Endothelial cell (in vitro differentiated cells): ENCODE data around the gene CTNND2. TPM values are rescaled to one million over a fixed set of nuclear protein-coding genes. Genes with fewer than 3 reads are reported as not detected.

ENCODE experiments used
- DNase-seq: peaks from one replicate; pipeline ENCODE4 v3.0.0; 2021; ENCODE audit warnings: low spot score
- H3K27ac Mint-ChIP-seq: one replicate; pipeline ENCODE4 v1.8.0; 2021; ENCODE audit warnings: mixed read lengths, inconsistent platforms; ENCODE audit not compliant: unreplicated experiment
- H3K27me3 Mint-ChIP-seq: one replicate; pipeline ENCODE4 v1.8.0; 2021; ENCODE audit warnings: mild to moderate bottlenecking, moderate library complexity, mixed read lengths, inconsistent platforms; ENCODE audit not compliant: unreplicated experiment
- H3K36me3 Mint-ChIP-seq: one replicate; pipeline ENCODE4 v1.8.0; 2021; ENCODE audit warnings: mild to moderate bottlenecking, low read depth, mixed read lengths, inconsistent platforms; ENCODE audit not compliant: unreplicated experiment
- H3K4me1 Mint-ChIP-seq: one replicate; pipeline ENCODE4 v1.8.0; 2021; ENCODE audit warnings: mild to moderate bottlenecking, mixed read lengths, inconsistent platforms; ENCODE audit not compliant: unreplicated experiment
- H3K4me3 Mint-ChIP-seq: one replicate; pipeline ENCODE4 v1.8.0; 2021; ENCODE audit warnings: mild to moderate bottlenecking, mixed read lengths, inconsistent platforms; ENCODE audit not compliant: unreplicated experiment
- H3K9me3 Mint-ChIP-seq: one replicate; pipeline ENCODE4 v1.8.0; 2021; ENCODE audit warnings: mixed read lengths, inconsistent platforms; ENCODE audit not compliant: unreplicated experiment
- CTCF ChIP-seq: fragments of 200-600 bp; sonication (generic); IDR thresholded peaks from one replicate; pipeline ENCODE4 v1.5.0; 2021; ENCODE audit warnings: antibody characterized with exemption; ENCODE audit not compliant: unreplicated experiment
- total RNA-seq: library from RNA; stranded (reverse); fragmentation: NEBNext Ultra II Directional; extraction: Animal tissue kit (Norgen Biotek cat#: 25700); gene quantifications from one replicate; pipeline ENCODE4 v1.2.1, GENCODE V29; 2021; ENCODE audit not compliant: unreplicated experiment

CTNND2 gene
- total RNA-seq, 1 donor from 2014 or later: 3.6 TPM

GRCh38 chr5:10923310-10923709, 980.9 kb downstream of the CTNND2 start:
- Mint-ChIP-seq H3K4me3 (no peak overlapping the region), H3K36me3 (no peaks in the 10 kb centered on the region), H3K27ac (no peak overlapping the region)

More at GRCh38 chr5:10923310-10923709, 980.9 kb downstream of the CTNND2 start:
- TF ChIP-seq CTCF: no peak
- peaks cover 31% of the 10 kb centered on the region for H3K4me1 Mint-ChIP-seq
- H3K27me3 Mint-ChIP-seq: no peaks in the 10 kb centered on the region
- H3K9me3 Mint-ChIP-seq: no peaks in the 10 kb centered on the region
- no peak for DNase-seq
